Hippocampal formation (tissue), 2 donors: Measurements from ENCODE around the gene DHRS4L2.
"Not testable (repeated sequence)": the region's sequence is repeated elsewhere in the genome, so short reads cannot be mapped to it uniquely, and the experiment has no call there.

Source experiments
- DNase-seq, 2 donors: peaks; one replicate each; lab custom pipeline; 2025; lab: John Stamatoyannopoulos, UW

Gene DHRS4L2

DNA sequence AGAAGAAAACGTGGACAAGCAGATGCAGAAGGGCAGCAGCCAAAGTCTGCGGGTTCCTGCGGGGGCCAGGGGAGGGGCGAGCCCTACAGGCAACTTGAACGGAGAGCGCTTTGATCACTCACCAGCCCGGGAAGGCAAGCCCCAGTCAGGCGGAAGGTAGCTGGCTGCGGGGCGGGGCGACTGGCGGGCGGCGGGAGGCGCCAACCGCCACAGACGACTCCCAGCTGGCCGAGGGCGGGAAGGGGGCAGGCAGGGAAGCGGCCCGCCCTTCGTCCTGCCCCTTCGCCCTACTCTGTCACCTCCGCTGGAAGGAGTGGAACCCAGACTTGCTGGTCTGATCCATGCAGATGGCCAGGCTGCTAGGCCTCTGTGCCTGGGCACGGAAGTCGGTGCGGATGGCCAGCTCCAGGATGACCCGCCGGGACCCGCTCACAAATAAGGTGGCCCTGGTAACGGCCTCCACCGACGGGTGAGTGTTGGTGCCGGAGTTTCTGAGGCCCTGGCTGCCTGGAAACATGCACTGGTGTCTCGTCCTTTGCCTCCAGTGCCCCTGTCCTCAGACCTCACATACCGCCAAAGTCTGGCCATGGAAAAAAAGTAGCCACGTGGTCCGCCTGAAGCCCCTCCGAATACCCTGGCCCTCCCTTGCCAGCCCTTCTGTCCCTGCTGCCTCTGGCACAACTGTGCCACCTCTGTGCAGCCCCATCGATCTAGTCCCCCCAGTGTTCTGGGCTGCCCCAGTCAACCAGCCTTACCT is at the start of gene DHRS4L2:
Gene DHRS4L2 (plus strand): TSS at position 323 of the 757 bp plus-strand sequence. CDS start 19 bp downstream, at position 342.
- DNase-seq = peak in 1 of 2 donors; percentile 33

DNA sequence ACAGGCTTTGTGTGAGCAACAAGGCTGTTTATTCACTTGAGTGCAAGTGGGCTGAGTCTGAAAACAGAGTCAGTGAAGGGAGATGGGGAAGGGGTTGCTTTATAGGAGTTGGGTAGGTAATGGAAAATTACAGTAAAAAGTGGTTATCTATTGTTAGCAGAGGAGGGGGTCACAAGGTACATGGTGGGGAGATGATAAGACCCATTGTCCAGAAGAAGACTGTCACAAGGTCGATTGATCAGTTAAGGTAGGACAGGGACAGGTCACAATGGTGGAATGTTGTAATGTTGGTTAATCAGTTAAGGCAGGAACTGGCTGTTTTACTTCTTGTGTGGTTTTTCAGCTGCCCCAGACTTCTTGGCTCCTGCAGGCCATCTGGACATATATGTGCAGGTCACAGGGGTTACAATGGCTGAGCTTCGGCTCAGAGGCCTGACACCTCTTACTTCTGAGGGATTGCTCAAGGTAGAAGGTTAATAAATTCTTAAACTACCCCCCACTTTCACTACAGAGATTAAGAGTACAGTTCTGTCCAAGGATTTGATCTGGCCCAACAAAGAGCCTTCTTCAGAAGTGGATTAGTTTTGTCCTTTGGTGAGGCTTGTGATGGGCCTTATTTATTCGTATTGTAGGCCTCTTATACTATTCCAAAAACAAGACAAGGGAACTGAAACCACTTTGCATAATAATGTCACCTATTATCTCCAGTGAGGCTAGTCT is 49.0 kb upstream of the DHRS4L2 start:
- DNase-seq = no peak

DNA sequence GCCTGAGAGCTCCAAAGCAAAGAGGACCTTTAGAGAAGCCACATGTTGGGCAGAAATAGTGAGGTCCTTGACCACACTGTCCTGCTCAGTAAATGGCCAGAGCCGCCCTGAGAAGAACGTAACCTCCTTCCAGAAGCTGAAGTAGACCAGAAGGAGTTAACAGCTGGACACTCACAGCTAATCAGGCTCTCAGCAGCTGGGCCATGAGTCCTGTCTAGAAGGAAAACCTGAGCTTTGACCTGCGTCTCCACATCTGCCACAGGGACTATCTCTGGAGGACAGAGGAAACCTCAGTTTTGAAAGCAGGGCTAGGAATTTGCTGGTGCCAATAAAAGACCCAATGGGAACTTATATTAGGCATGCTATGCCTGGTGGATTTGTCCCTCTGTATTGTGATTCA is 47.5 kb upstream of the DHRS4L2 start:
- no peak for DNase-seq

DNA sequence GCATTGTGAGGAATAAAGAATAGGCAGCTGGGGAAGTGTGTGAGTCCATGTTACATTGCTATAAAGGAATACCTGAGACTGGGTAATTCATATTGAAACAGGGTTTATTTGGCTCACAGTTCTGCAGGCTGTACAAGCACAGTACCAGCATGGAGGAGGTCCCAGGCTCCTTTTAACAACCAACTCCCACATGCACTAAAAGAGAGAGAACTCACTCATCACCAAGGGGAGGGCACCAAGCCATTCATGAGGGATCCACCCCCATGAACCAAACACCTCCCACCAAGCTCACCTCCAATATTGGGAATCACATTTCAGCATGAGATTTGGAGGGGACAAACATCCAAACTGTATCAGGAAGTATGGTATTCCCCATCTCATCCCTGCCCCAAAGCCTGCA is 47.1 kb upstream of the DHRS4L2 start:
- DNase-seq = no peak

DNA sequence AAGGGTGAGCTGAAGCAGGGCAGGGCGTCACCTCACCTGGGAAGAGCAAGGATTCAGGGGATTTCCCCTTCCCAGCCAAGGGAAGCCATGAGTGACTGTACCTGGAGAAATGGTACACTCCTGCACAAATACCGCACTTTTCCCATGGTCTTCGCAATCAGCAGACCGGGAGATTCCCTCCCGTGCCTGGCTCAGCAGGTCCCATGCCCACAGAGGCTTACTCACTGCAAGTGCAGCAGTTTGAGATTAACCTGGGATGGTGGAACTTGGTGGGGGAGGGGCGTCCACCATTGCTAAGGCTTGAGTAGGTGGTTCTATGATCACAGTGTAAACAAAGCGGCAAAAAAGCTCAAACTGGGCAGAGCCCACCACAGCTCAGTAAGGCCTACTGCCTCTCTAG is 46.1 kb upstream of the DHRS4L2 start:
- DNase-seq = no peak

DNA sequence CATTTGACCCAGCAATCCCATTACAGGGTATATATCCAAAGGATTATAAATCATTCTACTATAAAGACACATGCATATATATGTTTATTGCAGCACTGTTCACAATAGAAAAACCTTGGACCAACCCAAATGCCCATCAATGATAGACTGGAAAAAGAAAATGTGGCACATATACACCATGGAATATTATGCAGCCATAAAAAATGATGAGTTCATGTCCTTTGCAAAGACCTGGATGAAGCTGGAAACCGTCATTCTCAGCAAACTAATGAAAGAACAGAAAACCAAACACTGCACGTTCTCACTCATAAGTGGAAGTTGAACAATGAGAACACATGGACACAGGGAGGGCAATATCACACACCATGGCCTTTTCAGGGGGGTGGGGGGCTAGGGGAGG is 39.7 kb upstream of the DHRS4L2 start:
- not testable (repeated sequence) for DNase-seq

DNA sequence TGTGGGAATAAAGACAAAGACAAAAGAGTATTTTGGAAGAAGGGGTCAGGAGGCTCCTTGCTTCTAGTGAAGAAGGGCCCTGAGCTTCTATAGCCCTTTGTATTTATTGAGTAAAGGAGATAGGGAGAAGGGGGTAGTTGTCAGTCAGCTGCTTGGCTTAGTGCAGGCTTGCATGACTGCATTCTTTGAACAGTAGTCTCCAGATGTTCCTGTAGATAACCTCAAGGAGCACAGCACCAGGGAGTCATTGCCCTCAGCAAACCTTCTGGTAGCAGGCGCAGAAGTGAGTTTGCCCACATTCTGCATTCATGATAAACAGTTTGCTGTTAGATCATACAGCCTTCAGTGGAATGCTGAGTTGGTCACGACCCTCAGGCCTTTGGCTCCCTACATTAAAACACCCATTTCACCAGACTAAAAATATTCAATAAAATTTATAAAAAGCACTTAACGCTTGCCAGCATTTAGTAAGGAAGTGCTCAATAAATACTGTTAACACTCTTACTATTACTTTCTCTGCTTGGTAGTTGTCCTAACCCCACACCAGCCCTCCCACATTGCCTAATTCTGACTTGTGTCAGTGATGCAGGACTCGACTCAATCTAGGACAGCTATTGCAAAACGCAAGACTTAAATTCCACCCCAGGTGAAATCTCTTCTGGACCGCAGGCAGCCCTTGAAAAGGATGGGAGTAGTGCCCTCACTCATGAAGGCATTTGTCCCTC is 38.2 kb upstream of the DHRS4L2 start:
- DNase-seq = no peak

DNA sequence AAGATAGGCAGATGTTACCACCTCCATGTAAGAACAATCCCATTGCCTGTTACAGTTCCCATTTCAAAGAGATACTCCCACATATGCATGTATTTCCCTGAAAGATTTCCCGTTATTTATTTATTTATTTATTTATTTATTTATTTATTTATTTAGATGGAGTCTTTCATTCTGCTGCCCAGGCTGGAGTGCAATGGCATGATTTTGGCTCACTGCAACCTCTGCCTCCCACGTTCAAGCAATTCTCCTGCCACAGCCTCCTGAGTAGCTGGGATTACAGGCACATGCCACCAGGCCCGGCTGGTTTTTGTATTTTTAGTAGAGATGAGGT is 37.6 kb upstream of the DHRS4L2 start:
- not testable (repeated sequence) for DNase-seq

DNA sequence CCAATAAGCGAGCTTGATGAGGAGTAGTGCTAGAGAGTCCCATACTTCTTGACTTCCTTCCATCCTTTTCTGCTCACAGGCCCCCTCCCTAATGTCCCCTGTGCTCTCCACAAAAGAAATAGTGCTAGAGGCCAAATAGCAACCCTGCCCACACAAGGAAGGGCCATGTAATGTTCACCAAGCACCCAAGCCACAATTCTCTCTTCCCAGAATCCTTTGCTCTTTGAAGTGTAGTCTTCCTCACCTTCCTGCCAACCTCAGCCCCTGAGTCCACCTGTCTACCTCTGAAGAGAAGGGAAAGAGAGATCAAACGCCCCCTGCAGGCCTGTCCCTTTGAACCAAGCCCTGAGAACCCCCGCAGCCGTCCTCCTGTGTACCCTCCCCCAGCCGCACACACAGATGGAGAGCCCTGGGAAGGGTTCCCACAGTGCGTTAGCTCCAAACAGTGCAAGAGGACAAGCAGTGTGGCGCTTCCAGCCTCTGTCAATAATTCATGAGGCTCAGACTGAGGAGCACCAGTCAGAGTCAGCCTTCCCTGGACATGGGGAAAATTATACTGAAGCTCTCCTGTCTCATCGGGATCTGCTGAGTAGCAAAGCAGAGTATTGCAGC is 37.0 kb upstream of the DHRS4L2 start:
- no peak for DNase-seq

DNA sequence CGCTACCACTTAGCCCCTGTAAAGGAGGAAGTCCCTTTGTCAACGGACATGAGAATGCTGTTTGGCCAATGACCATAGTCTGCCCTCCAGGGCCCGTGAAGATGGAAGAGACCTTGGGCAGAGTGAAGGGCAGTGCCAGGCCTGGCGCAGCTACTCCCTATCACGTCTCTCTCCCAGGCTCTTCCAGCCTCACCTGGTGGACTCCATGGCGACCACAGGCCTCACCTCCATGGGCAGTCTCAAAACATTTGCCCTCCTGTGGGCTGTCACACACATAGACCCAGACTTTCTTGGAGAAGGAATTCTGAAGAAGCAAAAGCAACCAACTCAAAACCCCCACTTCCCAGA is 35.6 kb upstream of the DHRS4L2 start:
- not testable (repeated sequence) for DNase-seq

DNA sequence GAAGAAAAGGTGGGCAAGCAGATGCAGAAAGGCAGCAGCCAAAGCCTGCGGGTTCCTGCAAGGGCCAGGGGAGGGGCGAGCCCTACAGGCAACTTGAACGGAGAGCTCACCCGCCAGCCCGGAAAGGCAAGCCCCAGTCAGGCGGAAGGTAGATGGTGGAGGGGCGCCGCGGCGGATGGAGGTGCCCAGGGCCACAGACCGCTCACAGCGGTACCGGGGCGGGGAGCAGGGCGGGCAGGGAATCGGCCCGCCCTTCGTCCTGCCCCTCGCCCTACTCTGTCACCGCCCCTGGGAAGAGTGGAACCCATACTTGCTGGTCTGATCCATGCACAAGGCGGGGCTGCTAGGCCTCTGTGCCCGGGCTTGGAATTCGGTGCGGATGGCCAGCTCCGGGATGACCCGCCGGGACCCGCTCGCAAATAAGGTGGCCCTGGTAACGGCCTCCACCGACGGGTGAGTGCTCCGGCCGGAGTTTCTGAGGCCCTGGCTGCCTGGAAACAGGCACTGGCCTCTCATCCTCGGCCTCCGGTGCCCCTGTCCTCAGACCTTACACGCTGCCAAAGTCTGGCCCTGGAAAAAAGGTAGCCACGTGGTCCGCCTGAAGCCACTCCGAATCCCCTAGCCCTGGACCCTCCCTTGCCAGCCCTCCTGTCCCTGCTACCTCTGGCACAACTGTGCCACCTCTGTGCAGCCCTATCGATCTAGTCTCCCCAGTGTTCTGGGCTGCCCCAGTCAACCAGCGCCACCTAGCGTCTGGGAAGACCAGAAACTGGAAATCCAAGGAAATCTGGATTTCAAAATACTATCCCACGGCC is 35.1 kb upstream of the DHRS4L2 start, which contains the start of gene DHRS4:
Gene DHRS4 (plus strand): TSS at position 307 of the 815 bp plus-strand sequence. CDS start 19 bp downstream, at position 326.
- peak; percentile 71 to 91 for DNase-seq

DNA sequence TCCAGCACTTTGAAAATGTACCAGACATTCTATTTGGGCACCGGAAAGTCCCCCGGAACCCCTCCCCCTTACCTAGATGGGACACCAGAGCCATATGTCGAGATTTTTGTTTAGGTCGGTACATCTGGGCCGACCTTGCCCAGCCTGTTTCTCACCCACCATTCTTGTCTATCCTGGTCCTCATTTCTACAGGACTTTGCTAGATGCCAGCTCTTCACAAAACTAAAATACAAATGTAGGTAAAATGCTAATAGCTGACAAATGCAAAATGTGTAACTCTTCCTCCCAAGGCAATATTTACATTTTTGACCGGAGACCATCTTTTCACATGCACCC is 34.5 kb upstream of the DHRS4L2 start:
- DNase-seq = not testable (repeated sequence)

DNA sequence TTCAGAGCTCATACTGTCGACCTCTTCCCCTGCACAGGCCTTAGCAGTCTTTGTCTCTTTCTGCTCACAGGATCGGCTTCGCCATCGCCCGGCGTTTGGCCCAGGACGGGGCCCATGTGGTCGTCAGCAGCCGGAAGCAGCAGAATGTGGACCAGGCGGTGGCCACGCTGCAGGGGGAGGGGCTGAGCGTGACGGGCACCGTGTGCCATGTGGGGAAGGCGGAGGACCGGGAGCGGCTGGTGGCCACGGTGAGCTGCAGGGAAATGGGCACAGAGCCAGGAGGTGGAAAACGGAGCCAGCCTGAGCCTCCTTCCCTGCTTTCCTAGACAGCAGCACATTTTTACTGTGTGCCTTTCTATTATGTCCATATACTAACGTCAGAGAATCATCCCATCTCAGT is 33.8 kb upstream of the DHRS4L2 start:
- not testable (repeated sequence) for DNase-seq

DNA sequence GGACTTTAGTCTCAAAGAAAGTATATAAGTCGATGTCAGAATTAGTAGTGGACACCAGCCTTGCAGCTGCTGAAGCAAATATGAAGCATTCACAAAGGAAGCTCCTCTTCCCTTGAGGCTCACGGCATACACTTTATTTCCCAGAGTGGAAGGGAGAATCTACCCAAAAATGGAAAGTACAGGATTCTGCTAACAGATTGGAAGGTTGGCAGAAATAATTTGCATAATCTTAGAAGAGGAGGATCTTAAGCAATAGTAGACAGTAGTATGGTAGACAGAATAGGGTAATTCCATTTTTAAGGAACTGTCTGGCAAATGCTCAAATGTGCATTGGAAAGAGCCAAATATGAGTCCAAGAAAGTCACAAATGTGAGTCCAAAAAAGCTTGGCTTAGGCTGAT is 32.9 kb upstream of the DHRS4L2 start:
- not testable (repeated sequence) for DNase-seq

DNA sequence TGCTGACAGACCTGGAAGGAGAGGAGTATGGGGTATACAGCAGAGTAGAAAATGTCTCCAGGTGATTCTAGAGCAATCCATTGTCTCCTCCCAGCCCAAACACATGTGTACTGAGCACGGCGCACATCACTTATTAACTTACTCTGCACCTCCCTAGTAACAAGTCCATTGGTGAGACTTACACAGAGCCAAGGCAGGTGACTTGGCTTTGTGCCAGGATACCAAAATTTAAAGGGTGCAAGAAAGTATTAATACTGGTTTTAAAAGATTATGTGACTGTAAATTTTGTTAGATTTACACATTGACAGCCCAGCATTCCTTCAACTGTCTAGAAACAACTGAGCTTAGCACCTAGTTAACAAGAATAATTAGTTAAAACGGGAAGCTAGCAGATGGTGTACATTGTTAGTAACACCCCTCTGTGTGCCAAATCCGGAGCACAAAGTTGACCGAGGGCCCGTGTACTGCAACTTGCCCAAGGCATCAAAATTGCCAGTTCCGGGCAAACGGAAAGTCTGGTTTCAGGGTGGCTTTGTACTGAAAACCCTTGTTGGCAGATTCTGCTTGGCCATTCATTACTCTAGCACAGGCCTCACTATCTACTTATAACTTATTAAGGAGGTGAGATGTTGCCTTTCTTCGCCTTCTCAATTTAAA is 30.7 kb upstream of the DHRS4L2 start:
- not testable (repeated sequence) for DNase-seq

DNA sequence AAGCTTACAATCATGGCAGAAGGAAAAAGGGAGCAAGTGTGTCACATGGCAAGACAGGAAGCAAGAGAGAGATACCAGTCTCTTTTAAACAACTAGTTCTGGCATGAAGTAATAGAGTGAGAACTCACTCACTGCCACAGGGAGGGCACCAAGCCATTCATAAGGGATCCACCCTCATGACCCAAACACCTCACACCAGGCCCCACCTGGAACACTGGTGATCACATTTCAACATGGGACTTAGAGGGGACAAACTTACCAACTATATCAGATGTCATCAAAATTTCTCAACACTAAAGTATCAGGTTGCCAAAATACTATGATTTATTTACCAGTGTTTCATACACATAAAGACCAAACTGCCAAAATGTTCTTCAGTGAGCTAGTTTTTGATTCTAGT is 27.8 kb upstream of the DHRS4L2 start:
- DNase-seq = not testable (repeated sequence)

DNA sequence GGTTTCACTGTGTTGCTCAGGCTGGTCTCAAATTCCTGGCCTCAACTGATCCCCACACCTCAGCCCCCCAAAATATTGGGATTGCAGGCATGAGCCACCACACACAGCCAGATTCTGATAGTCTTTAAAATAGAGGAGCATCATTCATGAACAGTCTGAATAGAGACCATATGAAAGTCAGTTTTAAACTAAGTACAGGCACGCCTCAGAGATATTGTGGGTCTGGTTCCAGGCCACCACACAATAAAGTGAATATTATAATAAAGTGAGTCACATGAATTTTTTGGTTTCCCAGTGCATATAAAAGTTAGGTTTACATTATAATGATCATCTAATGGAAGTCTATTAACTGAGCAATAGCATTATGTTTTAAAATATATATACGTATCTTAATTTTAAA is 27.0 kb upstream of the DHRS4L2 start:
- DNase-seq = not testable (repeated sequence)

DNA sequence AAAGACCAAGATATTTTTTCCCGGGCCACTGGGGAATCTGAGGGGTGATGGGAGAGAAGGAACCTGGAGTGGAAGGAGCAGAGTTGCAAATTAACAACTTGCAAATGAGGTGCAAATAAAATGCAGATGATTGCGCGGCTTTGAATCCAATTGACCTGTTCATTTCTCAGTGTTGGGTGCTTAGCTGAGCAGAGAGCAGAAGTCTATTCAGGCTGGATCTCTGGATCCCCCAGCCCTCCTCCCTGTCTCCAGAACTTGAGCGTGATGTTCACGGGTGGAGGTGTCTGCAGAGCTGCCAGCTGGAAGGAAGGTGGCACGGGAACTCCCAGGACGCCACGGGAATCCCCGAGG is 19.6 kb upstream of the DHRS4L2 start:
- not testable (repeated sequence) for DNase-seq

DNA sequence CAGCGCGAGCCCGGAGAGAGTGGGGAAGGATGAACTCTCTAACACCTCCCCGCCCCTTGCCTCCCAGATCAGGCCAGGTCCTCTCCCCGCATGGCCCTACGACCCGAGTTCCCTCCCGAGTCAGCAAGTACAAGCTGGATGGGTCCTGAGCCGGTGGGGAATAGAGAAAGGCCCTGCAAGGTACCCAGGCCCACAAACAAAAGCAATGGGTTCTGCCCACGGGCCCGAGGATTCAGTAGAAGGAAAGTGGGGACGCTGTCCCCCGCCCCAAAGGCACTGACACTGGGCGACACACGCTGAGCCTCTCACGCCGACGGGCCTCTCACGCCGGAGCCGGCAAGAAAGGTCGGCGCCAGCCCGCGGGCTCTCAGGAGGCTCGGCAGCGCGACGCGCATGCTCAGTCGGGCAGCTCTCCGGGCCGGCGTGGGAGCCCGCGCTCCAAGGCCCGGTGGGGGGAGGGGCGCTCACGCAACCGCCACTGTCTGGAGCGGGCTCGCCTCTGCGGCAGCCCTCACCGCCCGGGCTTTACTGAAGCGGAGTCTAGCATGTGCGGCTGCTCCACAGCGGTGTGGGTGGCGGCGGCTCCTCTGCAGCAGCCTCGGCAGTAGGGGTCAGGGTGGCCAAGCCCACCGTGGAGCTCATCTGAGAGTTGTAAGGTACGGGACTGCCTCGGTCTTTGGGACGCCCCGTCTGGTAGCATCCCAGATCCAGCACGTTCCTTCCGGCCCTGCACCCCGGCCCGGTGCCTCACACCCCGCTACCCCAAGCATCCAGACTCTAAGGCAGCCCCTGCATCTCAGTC is 19.0 kb upstream of the DHRS4L2 start:
- peak in 1 of 2 donors; percentile 43 for DNase-seq

DNA sequence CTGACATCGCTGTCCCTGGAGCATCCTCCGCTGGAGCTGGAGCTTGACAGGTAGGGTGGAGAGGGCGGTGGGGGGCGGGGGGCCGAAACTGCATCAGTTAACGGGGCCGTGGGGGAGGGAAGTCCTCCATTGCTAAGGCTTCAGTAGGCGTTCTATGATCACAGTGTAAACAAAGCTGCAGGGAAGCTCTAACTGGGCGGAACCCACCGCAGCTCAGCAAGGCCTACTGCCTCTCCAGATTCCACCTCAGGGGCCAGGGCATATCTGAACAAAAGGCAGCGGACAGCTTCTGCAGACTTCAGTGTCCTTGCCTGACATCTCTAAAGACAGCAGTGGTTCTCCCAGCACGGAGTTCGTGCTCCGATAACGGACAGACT is 18.5 kb upstream of the DHRS4L2 start:
- DNase-seq = not testable (repeated sequence)
